SK-N-MC (cell line): Measurements from ENCODE around the gene NAIP.
"Not testable (repeated sequence)": the region's sequence is repeated elsewhere in the genome, so short reads cannot be mapped to it uniquely, and the experiment has no call there.

Experiments used
- EZH2 ChIP-seq: fragments of 200-600 bp; sonication (generic); IDR thresholded peaks from one replicate; pipeline ENCODE4 v1.6.1; 2017; ENCODE audit warnings: antibody characterized with exemption
- FOXP2 ChIP-seq: optimal IDR thresholded peaks from 2 replicates; pipeline ENCODE3; 2011; ENCODE audit warnings: mild to moderate bottlenecking, moderate library complexity; ENCODE audit not compliant: insufficient read depth; ENCODE audit errors: extremely low read length, control extremely low read depth

DNA sequence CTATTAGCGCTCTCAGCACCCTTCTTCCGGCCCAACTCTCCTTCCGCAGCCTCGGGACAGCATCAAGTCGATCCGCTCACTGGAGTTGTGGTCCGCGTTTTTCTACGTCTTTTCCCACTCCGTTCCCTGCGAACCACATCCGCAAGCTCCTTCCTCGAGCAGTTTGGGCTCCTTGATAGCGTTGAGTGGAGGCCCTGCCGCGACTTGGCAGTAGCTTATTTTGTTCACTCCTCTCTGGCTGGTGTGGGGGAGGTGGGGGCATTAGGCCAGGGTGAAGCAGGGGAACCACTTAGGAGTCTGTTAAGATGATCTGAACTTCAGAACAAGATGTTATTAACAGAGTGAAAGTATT, 100.0 kb downstream of the NAIP start:
- not testable (repeated sequence) for TF ChIP-seq EZH2, FOXP2
